Measurements from ENCODE around the gene NUTM2D.
"Not testable (repeated sequence)": the region's sequence is repeated elsewhere in the genome, so short reads cannot be mapped to it uniquely, and the experiment has no call there.

GRCh38 chr10:87309657-87310056, 47.9 kb upstream of the NUTM2D start:
- TF ChIP-seq, protein P1, sequence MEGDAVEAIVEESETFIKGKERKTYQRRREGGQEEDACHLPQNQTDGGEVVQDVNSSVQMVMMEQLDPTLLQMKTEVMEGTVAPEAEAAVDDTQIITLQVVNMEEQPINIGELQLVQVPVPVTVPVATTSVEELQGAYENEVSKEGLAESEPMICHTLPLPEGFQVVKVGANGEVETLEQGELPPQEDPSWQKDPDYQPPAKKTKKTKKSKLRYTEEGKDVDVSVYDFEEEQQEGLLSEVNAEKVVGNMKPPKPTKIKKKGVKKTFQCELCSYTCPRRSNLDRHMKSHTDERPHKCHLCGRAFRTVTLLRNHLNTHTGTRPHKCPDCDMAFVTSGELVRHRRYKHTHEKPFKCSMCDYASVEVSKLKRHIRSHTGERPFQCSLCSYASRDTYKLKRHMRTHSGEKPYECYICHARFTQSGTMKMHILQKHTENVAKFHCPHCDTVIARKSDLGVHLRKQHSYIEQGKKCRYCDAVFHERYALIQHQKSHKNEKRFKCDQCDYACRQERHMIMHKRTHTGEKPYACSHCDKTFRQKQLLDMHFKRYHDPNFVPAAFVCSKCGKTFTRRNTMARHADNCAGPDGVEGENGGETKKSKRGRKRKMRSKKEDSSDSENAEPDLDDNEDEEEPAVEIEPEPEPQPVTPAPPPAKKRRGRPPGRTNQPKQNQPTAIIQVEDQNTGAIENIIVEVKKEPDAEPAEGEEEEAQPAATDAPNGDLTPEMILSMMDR (IDR thresholded peaks at IDR 0.05), result not testable (repeated sequence)
- not testable (repeated sequence) for TF ChIP-seq POLR2A (IDR thresholded peaks at IDR 0.05)

All from body of pancreas (tissue), 4 donors.